GM23338 (cell line): Measurements from ENCODE around the gene EPHA4. TPM values are rescaled to one million over a fixed set of nuclear protein-coding genes. Genes with fewer than 3 reads are reported as not detected.

Experiments
- ATAC-seq: fragments of 200-7000 bp; cut with Tn5 transposase; 3 replicates; pipeline ENCODE4 v1.9.1; 2020
- DNase-seq: peaks from one replicate; pipeline ENCODE4 v3.0.0-alpha.2; 2015; ENCODE audit warnings: low spot score
- H2AFZ ChIP-seq: fragments of 200-600 bp; sonication (generic); 2 replicates; pipeline ENCODE4 v1.8.0; 2016; ENCODE audit warnings: antibody characterized with exemption, mild to moderate bottlenecking, moderate library complexity
- H3F3A ChIP-seq: fragments of 200-600 bp; sonication (generic); replicated peaks from 2 replicates; pipeline ENCODE4 v1.8.0; 2017; ENCODE audit warnings: antibody characterized with exemption, mixed run types, low read depth
- H3K27ac ChIP-seq: fragments of 200-600 bp; sonication (generic); 2 replicates; pipeline ENCODE4 v1.6.1; 2016; ENCODE audit warnings: low read depth
- H3K27me3 ChIP-seq: fragments of 200-600 bp; sonication (generic); 2 replicates; pipeline ENCODE4 v1.8.0; 2016; ENCODE audit warnings: mild to moderate bottlenecking, mixed run types, moderate library complexity; ENCODE audit not compliant: insufficient read depth
- H3K36me3 ChIP-seq: fragments of 200-600 bp; sonication (generic); 2 replicates; pipeline ENCODE4 v1.8.0; 2016; ENCODE audit warnings: mild to moderate bottlenecking; ENCODE audit not compliant: insufficient read depth
- H3K4me1 ChIP-seq: fragments of 200-600 bp; sonication (generic); 2 replicates; pipeline ENCODE4 v1.8.0; 2016; ENCODE audit warnings: mild to moderate bottlenecking, moderate library complexity; ENCODE audit not compliant: insufficient read depth
- H3K4me2 ChIP-seq: fragments of 200-600 bp; sonication (generic); 2 replicates; pipeline ENCODE4 v1.7.1; 2017; ENCODE audit warnings: mixed run types
- H3K4me3 ChIP-seq: fragments of 200-600 bp; sonication (generic); 2 replicates; pipeline ENCODE4 v1.6.1; 2016; ENCODE audit warnings: mixed run types
- H3K79me2 ChIP-seq: fragments of 200-600 bp; sonication (generic); replicated peaks from 2 replicates; pipeline ENCODE4 v1.8.0; 2017; ENCODE audit warnings: mild to moderate bottlenecking; ENCODE audit not compliant: insufficient read depth
- H3K9me2 ChIP-seq: fragments of 200-600 bp; sonication (generic); 2 replicates; pipeline ENCODE4 v1.8.0; 2017; ENCODE audit not compliant: insufficient read depth
- H4K20me1 ChIP-seq: fragments of 200-600 bp; sonication (generic); replicated peaks from 2 replicates; pipeline ENCODE4 v1.8.0; 2017; ENCODE audit warnings: mild to moderate bottlenecking; ENCODE audit not compliant: insufficient read depth
- H3K27ac Mint-ChIP-seq: 2 replicates; pipeline ENCODE4 v1.8.0; 2020; ENCODE audit warnings: inconsistent platforms, mild to moderate bottlenecking, moderate library complexity, mixed read lengths
- H3K27me3 Mint-ChIP-seq: 3 replicates; pipeline ENCODE4 v1.8.0; 2022; ENCODE audit warnings: low read depth, mild to moderate bottlenecking, moderate library complexity, mixed read lengths, inconsistent platforms; ENCODE audit not compliant: insufficient read depth, poor library complexity
- H3K36me3 Mint-ChIP-seq: 3 replicates; pipeline ENCODE4 v1.8.0; 2021; ENCODE audit warnings: low read depth, mild to moderate bottlenecking, inconsistent platforms, moderate library complexity, mixed read lengths
- H3K4me1 Mint-ChIP-seq: 3 replicates; pipeline ENCODE4 v1.8.0; 2020; ENCODE audit warnings: mild to moderate bottlenecking, inconsistent platforms, mixed read lengths
- H3K4me3 Mint-ChIP-seq: 3 replicates; pipeline ENCODE4 v1.8.0; 2021; ENCODE audit warnings: moderate library complexity, mild to moderate bottlenecking, inconsistent platforms, mixed read lengths
- H3K9me3 Mint-ChIP-seq: 3 replicates; pipeline ENCODE4 v1.8.0; 2020; ENCODE audit warnings: moderate library complexity, mild to moderate bottlenecking, inconsistent platforms, mixed read lengths
- CREB1 ChIP-seq: fragments of 250-450 bp; sonication (Bioruptor Pico); IDR thresholded peaks from 2 replicates; pipeline ENCODE4 v1.5.0; 2020; ENCODE audit warnings: low read depth, mild to moderate bottlenecking, moderate library complexity
- CTCF ChIP-seq, 2 experiments: fragments of 200-600 bp in 1 of 2; sonication (generic) in 1 of 2; conservative IDR thresholded peaks; 2 replicates each; pipeline versions ENCODE4 v1.5.1 to v1.6.1; 2016 to 2017; ENCODE audit warnings: antibody characterized with exemption in 2 of 2, low read depth in 2 of 2, mild to moderate bottlenecking in 2 of 2, moderate library complexity in 1 of 2
- ETS1 ChIP-seq: IDR thresholded peaks from 2 replicates; pipeline ENCODE4 v1.6.1; 2016; ENCODE audit warnings: antibody characterized with exemption
- EZH2 ChIP-seq: fragments of 200-600 bp; sonication (generic); IDR thresholded peaks from one replicate; pipeline ENCODE4 v1.8.0; 2017; ENCODE audit warnings: antibody characterized with exemption, mild to moderate bottlenecking, low read depth; ENCODE audit not compliant: unreplicated experiment
- EZH2phosphoT487 ChIP-seq: fragments of 200-600 bp; sonication (generic); IDR thresholded peaks from one replicate; pipeline ENCODE4 v1.8.1; 2018; ENCODE audit warnings: antibody characterized with exemption; ENCODE audit not compliant: unreplicated experiment
- JUNB ChIP-seq: IDR thresholded peaks from one replicate; pipeline ENCODE4 v1.6.1; 2016; ENCODE audit warnings: antibody characterized with exemption; ENCODE audit not compliant: unreplicated experiment
- NANOG ChIP-seq: IDR thresholded peaks from 2 replicates; pipeline ENCODE4 v1.6.1; 2016; ENCODE audit warnings: antibody characterized with exemption, borderline replicate concordance
- POLR2AphosphoS5 ChIP-seq: IDR thresholded peaks from 2 replicates; pipeline ENCODE4 v1.6.1; 2016; ENCODE audit warnings: antibody characterized with exemption, low read depth
- REST ChIP-seq: IDR thresholded peaks from one replicate; pipeline ENCODE4 v1.6.1; 2018; ENCODE audit warnings: antibody characterized with exemption; ENCODE audit not compliant: unreplicated experiment
- STAT1 ChIP-seq: IDR thresholded peaks from one replicate; pipeline ENCODE4 v1.6.1; 2016; ENCODE audit warnings: antibody characterized with exemption; ENCODE audit not compliant: unreplicated experiment
- ZNF114 ChIP-seq: fragments of 250-450 bp; sonication (Bioruptor Pico); IDR thresholded peaks from 2 replicates; pipeline ENCODE4 v1.5.0; 2020; ENCODE audit warnings: mild to moderate bottlenecking, moderate library complexity
- ZNF331 ChIP-seq: fragments of 250-450 bp; sonication (Bioruptor Pico); IDR thresholded peaks from 2 replicates; pipeline ENCODE4 v1.5.0; 2020; ENCODE audit warnings: low read depth, mild to moderate bottlenecking, moderate library complexity
- ZNF462 ChIP-seq: fragments of 250-450 bp; sonication (Bioruptor Pico); IDR thresholded peaks from 2 replicates; pipeline ENCODE4 v1.5.0; 2020; ENCODE audit warnings: mild to moderate bottlenecking, moderate library complexity
- polyA plus RNA-seq: library from polyadenylated mRNA; unstranded; fragments of >200 nt; fragmentation: Nextera tagmentation; extraction: Ambion mirVana; gene quantifications from 2 replicates; pipeline ENCODE4 v1.2.1, GENCODE V29; 2016
- total RNA-seq: library from RNA; depleted of rRNA; stranded (reverse); fragments of >200 nt; shearing (Covaris generic); gene quantifications from 2 replicates; pipeline ENCODE4 v1.2.3, GENCODE V29; 2014

EPHA4 gene
- total and polyA plus RNA-seq, 2 experiments from 2014 or later, result 4.1 to 6.2 TPM

GRCh38 chr2:221558107-221558506 is 14.0 kb downstream of the EPHA4 start:
- no peaks in the 10 kb centered on the region for H3K36me3 ChIP-seq
- Mint-ChIP-seq H3K4me1 (peaks cover 41% of the 10 kb centered on the region), H3K36me3 (no peaks in the 10 kb centered on the region), H3K4me3 (no peak overlapping the region), H3K27ac (no peak overlapping the region), H3K27me3 (no peaks in the 10 kb centered on the region), H3K9me3 (no peaks in the 10 kb centered on the region)
- TF ChIP-seq STAT1 (no peak), EZH2phosphoT487 (no peak), NANOG (no peak), ETS1 (no peak), ZNF114 (no peak), EZH2 (no peak), CTCF (conservative IDR thresholded peaks at IDR 0.05; ENCODE audit: low read depth in 2 of 2) (no peak), ZNF462 (CRISPR knock-in tag) (no peak), CREB1 (CRISPR knock-in tag) (no peak), POLR2AphosphoS5 (no peak), REST (no peak), JUNB (no peak), ZNF331 (CRISPR knock-in tag) (no peak)
- no peaks in the 10 kb centered on the region for H3K27me3 ChIP-seq
- H3K4me2 ChIP-seq, result no peak overlapping the region
- H3K27ac ChIP-seq, result no peak overlapping the region
- no peaks in the 10 kb centered on the region for H3F3A ChIP-seq
- ATAC-seq (no peak), DNase-seq (no peak)
- H2AFZ ChIP-seq, result no peak overlapping the region
- peaks cover 32% of the 10 kb centered on the region for H3K4me1 ChIP-seq
- H3K79me2 ChIP-seq, result peaks cover 8% of the 10 kb centered on the region
- H3K9me2 ChIP-seq, result no peaks in the 10 kb centered on the region
- no peak overlapping the region for H3K4me3 ChIP-seq
- H4K20me1 ChIP-seq, result no peaks in the 10 kb centered on the region
